MM.1S (cell line): ENCODE results near the gene GNB1.

ENCODE experiments used
- EZH2 ChIP-seq: fragments of 300-600 bp; sonication (generic); optimal IDR thresholded peaks from 2 replicates; pipeline ENCODE3; 2017; ENCODE audit warnings: low read depth, mild to moderate bottlenecking, antibody characterized with exemption, low read length, mixed read lengths
- EZH2phosphoT487 ChIP-seq: fragments of 300-600 bp; sonication (generic); IDR thresholded peaks from 2 replicates; pipeline ENCODE4 v1.6.1; 2018; ENCODE audit warnings: antibody characterized with exemption, low read length
- TF ChIP-seq, protein P1 (sequence below): fragments of 300-600 bp; sonication (generic); IDR thresholded peaks from 2 replicates; pipeline ENCODE4 v1.5.1; 2016; ENCODE audit warnings: antibody characterized with exemption, low read length, mixed read lengths

DNA sequence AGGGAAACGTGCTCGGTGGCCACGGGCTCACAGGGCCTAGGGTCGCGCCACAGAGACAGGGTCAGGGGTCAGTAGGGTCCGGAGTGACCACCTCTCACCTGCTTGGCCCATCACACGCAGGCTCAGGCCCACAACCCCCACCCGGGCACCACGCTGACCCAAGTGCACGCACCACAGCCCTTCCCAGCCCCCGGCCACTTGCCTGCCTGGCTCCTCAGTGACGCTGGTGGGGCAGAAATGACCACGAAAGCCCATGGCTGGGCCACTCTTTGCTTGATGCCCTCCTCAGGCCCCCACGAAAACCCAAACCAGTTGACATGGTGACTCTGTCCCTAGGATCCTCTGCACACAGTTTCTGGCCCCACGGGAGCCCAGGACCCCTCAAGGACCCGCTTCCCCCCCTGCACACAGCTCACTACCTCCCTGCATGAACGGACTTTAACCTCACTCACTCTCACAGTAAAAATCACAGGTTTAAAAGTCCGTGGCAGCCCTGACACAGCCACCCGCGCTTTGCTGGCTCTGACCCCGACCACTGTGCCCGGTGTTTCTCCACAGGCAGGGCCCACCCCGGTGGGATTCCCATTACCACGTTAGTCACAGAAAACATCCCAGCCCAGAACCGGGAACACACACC lies 133.3 kb downstream of the GNB1 start:
- TF ChIP-seq, protein P1, sequence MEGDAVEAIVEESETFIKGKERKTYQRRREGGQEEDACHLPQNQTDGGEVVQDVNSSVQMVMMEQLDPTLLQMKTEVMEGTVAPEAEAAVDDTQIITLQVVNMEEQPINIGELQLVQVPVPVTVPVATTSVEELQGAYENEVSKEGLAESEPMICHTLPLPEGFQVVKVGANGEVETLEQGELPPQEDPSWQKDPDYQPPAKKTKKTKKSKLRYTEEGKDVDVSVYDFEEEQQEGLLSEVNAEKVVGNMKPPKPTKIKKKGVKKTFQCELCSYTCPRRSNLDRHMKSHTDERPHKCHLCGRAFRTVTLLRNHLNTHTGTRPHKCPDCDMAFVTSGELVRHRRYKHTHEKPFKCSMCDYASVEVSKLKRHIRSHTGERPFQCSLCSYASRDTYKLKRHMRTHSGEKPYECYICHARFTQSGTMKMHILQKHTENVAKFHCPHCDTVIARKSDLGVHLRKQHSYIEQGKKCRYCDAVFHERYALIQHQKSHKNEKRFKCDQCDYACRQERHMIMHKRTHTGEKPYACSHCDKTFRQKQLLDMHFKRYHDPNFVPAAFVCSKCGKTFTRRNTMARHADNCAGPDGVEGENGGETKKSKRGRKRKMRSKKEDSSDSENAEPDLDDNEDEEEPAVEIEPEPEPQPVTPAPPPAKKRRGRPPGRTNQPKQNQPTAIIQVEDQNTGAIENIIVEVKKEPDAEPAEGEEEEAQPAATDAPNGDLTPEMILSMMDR, result no peak
- TF ChIP-seq EZH2phosphoT487, result no peak
- no peak for TF ChIP-seq EZH2
